T1000 (cell line): ENCODE data around the gene EHD2.
"Not testable (repeated sequence)": the region's sequence is repeated elsewhere in the genome, so short reads cannot be mapped to it uniquely, and the experiment has no call there.

Source experiments
- DNase-seq: peaks from one replicate; lab custom pipeline; 2025; ENCODE audit warnings: mixed read lengths; lab: John Stamatoyannopoulos, UW

The EHD2 gene

DNA sequence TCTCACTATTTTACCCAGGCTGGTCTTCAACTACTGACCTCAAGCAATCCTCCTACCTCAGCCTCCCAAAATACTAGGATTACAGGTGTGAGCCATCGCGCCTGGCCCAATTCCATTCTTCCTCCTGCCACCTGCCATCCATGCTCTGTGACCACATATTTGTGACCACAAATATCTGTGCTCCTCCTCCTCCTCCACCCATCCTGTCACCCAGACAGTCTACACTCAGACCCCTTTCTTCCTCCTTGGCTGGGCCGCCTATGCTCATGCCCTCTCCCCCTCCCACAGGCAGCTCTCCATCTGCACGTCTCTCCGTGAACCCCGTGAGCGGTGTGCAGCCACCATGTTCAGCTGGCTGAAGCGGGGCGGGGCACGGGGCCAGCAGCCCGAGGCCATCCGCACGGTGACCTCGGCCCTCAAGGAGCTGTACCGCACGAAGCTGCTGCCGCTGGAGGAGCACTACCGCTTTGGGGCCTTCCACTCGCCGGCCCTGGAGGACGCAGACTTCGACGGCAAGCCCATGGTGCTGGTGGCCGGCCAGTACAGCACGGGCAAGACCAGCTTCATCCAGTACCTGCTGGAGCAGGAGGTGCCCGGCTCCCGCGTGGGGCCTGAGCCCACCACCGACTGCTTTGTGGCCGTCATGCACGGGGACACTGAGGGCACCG lies 3.2 kb downstream of the EHD2 start:
- DNase-seq: no peak

DNA sequence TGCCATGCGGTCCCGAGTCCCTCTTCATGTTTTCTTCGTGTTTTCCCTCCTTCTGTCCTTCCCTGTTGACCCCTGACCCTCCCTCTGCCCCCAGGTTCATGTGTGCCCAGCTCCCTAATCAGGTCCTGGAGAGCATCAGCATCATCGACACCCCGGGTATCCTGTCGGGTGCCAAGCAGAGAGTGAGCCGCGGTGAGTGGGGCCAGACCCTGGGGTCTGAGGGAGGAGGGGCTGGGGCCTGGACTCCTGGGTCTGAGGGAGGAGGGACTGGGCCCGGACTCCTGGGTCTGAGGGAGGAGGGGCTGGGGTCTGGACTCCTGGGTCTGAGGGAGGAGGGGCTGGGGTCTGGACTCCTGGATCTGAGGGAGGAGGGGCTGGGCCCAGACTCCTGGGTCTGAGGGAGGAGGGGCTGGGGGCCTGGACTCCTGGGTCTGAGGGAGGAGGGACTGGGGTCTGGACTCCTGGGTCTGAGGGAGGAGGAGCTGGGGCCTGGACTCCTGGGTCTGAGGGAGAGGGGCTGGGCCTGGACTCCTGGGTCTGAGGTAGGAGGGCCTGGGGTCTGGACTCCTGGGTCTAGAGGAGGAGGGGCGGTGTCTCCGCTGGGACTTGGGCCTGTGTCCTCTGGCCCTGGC lies 5.3 kb downstream of the EHD2 start:
- DNase-seq: not testable (repeated sequence)

- peak; percentile 80 for DNase-seq
Observed at GRCh38 chr19:47719047-47719859, 6.0 kb downstream of the EHD2 start.

DNA sequence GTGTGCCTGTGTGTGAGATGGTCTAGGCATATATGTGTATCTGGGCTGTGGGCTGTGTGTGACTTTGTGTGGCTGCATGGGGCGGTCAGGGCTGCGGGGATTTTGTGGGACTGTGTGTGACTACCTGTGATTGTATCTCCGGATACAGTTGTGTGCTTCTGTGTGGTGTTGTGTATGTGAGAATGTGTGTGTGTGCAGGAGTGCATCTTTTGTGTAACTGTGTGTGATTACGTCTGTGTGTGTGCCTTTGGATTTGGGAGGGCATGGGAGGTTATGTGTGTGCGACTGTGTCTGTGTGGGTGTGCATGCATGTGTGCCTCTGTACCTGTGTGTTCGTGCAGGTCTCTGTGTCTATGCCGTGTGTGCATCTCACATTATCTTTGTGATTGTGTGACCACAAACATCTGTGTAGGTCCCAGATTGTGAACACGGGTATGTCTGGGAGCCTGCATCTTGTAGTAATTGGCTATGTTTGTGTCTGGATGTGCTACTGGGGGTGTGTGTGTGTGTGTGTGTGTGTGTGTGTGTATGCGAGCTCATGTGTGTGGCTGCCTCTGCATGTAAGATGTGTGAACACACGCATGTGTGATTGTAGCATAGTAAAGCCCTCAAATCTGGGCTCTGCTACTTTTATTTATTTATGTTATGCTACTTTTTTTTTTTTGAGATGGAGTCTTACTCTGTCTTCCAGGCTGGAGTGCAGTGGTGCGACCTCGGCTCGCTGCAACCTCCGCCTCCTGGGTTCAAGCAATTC lies 7.6 kb downstream of the EHD2 start:
- DNase-seq: no peak

- no peak for DNase-seq
Observed at GRCh38 chr19:47723581-47723940, 10.3 kb downstream of the EHD2 start.

DNA sequence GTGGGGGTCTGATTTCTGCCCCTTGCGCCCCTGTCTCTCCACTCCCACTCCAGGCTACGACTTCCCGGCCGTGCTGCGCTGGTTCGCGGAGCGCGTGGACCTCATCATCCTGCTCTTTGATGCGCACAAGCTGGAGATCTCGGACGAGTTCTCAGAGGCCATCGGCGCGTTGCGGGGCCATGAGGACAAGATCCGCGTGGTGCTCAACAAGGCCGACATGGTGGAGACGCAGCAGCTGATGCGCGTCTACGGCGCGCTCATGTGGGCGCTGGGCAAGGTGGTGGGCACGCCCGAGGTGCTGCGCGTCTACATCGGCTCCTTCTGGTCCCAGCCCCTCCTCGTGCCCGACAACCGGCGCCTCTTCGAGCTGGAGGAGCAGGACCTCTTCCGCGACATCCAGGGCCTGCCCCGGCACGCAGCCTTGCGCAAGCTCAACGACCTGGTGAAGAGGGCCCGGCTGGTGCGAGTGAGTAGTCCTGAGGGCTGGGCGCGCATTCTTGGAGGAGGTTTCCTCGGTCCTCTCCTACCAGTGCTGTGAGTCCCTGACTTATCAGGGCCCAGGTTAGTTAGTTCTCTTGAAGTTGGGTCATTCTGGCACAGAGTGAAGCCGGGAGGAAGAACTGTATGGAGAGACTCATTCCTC lies 12.7 kb downstream of the EHD2 start:
- DNase-seq: no peak

- DNase-seq: no peak
Observed at GRCh38 chr19:47726467-47726866, 13.2 kb downstream of the EHD2 start.

DNA sequence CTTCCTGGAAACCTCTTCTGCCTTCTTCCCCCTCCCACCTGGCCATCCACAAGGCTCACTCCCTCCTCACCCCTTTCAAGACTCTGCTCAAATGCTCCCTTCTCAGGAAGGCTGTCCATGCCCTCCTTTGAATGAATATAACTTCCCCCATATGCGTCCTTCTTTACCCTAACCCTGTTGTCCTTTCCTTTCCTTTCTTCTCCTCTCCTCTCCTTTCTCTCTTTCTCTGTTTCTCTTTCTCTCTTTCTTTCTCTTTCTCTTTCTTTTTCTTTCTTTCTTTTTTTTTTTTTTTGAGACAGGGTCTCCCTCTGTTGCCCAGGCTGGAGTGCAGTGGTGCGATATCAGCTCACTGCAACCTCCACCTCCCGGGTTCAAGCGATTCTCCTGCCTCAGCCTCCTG lies 15.1 kb downstream of the EHD2 start:
- DNase-seq: not testable (repeated sequence)

GRCh38 chr19:47729468-47729798 lies 16.2 kb downstream of the EHD2 start:
- peak; percentile 84 for DNase-seq

DNA sequence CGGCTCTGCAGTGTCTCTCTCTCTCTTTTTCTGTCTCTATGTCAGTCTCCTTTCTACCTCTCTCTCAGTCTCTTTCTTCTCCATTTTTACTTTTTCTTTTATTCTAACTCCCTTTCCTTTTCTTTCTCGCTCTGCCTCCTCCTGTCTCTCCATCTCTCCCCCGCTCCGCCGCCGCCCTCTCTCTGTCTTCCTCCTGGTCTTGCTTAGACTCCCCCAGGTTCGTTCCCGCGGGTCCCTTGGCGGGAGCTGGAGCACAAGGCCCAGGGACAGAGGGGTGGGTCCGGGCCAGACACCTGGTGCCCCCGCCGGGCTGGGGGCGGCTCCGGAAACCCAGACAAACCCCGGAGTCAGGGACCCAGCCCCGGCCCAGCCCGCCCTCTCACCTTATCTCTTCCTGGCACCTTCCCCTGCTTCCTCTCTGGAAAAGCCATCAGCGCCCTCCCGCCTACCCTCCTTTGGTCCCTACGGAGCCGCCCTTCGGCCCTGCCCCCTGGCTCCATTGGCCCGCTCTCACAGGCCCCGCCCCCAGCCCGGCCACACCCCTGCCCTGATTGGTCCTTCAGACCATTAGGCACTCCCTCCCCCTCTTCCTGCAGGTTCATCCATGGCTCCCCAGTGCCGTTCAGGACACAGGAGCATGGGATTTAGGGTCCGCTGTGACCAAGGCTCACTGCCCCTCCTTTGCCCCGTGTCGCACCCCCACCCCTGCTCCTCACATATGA lies 16.7 kb downstream of the EHD2 start:
- no peak for DNase-seq

DNA sequence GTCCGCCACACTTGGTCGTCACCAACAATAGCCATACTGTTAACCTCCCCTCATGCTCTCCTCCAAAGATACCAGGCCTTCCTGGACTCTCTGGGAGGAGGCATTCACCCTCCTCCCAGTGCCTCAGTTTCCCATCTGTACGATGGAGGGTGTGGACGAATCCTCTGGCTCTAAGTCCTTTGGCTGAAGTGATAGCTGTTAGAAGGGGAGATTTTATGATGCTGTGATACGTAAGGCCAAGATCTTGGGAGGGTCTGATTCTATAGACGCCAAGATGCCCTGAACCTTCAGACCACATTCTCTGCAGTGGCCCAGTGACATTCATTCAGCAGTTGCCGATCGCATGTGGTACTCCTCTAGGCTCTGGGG lies 17.3 kb downstream of the EHD2 start:
- no peak for DNase-seq

- DNase-seq: no peak
Observed at GRCh38 chr19:47730910-47731309, 17.7 kb downstream of the EHD2 start.

GRCh38 chr19:47735131-47735530 lies 21.9 kb downstream of the EHD2 start:
- DNase-seq: no peak

- no peak for DNase-seq
Observed at GRCh38 chr19:47740866-47741519, 27.8 kb downstream of the EHD2 start.

- DNase-seq: no peak
Observed at GRCh38 chr19:47741544-47742140, 28.4 kb downstream of the EHD2 start.

DNA sequence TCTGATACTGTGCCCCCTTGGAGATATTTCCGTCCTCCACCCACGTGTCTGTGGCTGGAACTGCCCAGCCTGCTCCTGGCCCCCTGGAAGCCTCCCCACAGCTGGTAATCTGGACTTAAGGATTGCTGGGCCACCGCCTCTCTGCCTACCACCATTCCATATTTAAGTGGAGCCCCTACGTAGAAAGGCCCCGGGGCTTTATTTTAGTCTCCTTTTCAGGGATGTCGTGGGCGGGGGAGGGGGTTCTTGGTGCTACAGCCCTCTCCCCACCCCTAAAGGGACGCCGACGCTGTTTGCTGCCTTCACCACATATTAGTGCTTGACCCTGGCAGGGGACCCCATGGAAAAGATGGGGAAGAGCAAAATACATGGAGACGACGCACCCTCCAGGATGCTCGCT lies 29.4 kb downstream of the EHD2 start:
- DNase-seq: no peak

- peak; percentile 92 for DNase-seq
Observed at GRCh38 chr19:47745010-47745901, 32.0 kb downstream of the EHD2 start, which contains the start of gene NOP53. NOP53 (plus strand) TSS chr19:47745546; CDS start chr19:47745560, 14 bp downstream.

DNA sequence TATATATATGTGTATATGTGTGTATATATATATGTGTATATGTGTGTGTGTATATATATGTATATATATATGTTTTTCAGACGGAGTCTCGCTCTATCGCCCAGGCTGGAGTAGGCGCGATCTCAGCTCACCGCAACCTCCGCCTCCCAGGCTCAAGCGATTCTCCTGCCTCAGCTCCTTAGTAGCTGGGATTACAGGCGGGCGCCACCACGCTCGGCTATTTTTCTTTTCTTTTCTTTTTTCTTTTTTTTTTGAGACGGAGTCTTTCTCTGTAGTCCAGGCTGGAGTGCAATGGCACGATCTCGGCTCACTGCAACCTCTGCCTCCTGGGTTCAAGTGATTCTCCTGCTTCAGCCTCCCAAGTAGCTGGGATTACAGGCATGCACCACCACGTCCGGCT lies 32.9 kb downstream of the EHD2 start:
- DNase-seq: not testable (repeated sequence)

DNA sequence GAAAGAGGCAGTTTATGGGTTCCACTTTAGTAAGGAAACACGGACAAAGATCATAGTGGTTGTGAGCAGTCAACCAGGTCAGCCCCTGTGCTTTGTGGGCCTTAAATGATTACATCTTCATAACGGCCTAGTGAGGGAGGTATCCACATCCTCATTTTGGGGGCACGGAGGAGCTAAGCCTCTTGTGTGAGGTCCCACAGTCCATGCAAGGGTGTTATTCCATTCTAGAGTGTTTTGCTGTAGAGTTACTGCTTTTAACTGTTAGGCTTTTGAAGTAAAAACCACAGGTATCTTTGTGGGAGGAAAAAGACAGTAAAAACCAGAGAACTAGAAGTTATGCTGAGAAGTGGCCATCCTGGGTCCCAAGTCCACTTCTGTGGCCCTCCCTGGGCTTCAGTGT lies 36.1 kb downstream of the EHD2 start:
- no peak for DNase-seq
